WTC11 (cell line): Measurements from ENCODE around the gene ZBTB24. TPM values are rescaled to one million over a fixed set of nuclear protein-coding genes. Genes with fewer than 3 reads are reported as not detected.
A peak's percentile ranks its signal among the peaks of the same experiment; 100 is the strongest.

Experiments
- ATAC-seq: fragments of 200-7000 bp; cut with Tn5 transposase; 2 replicates; pipeline ENCODE4 v1.10.0; 2021; ENCODE audit warnings: mild to moderate bottlenecking, moderate library complexity
- CTCF ChIA-PET: fragments of 300-600 bp; sonication (Branson Sonifier 250); formaldehyde crosslinking; loops from one replicate; lab custom pipeline; 2021; ENCODE audit warnings: antibody characterized with exemption; lab: Charles Lee
- POLR2A ChIA-PET: fragments of 350-600 bp; sonication (Branson Sonifier 250); formaldehyde crosslinking; loops from one replicate; lab custom pipeline; 2021; ENCODE audit warnings: antibody characterized with exemption; lab: Charles Lee
- DNase-seq: peaks from one replicate; pipeline ENCODE4 v3.0.0; 2021; ENCODE audit warnings: low spot score
- H3K27ac Mint-ChIP-seq: 2 replicates; pipeline ENCODE4 v1.8.0; 2021; ENCODE audit warnings: mixed read lengths
- H3K27me3 Mint-ChIP-seq: 2 replicates; pipeline ENCODE4 v1.8.0; 2021; ENCODE audit warnings: low read depth, mild to moderate bottlenecking, moderate library complexity, mixed read lengths
- H3K36me3 Mint-ChIP-seq: 2 replicates; pipeline ENCODE4 v1.8.0; 2021; ENCODE audit warnings: mixed read lengths
- H3K4me1 Mint-ChIP-seq: 2 replicates; pipeline ENCODE4 v1.8.0; 2022; ENCODE audit warnings: mixed read lengths
- H3K4me3 Mint-ChIP-seq: 2 replicates; pipeline ENCODE4 v1.8.0; 2021; ENCODE audit warnings: mild to moderate bottlenecking, moderate library complexity, mixed read lengths
- H3K9me3 Mint-ChIP-seq: 2 replicates; pipeline ENCODE4 v1.8.0; 2021; ENCODE audit warnings: mixed read lengths
- ATF1 ChIP-seq: sonication (generic); formaldehyde crosslinking; IDR thresholded peaks from 2 replicates; pipeline ENCODE4 v1.8.1; 2023; ENCODE audit warnings: mild to moderate bottlenecking, moderate library complexity, missing genetic modification reagents
- CREB1 ChIP-seq: sonication (generic); formaldehyde crosslinking; IDR thresholded peaks from 2 replicates; pipeline ENCODE4 v1.8.0; 2023; ENCODE audit warnings: mild to moderate bottlenecking, missing genetic modification reagents
- EMX1 ChIP-seq: fragments of 250-450 bp; sonication (Bioruptor Pico); IDR thresholded peaks from 2 replicates; pipeline ENCODE4 v1.8.0; 2021; ENCODE audit warnings: mild to moderate bottlenecking
- ERG ChIP-seq: fragments of 250-450 bp; sonication (Bioruptor Pico); IDR thresholded peaks from 2 replicates; pipeline ENCODE4 v1.8.0; 2021; ENCODE audit warnings: mild to moderate bottlenecking
- ETV6 ChIP-seq: sonication (generic); formaldehyde crosslinking; IDR thresholded peaks from 2 replicates; pipeline ENCODE4 v1.8.1; 2022; ENCODE audit warnings: mild to moderate bottlenecking, missing genetic modification reagents
- FOXP1 ChIP-seq: sonication (generic); formaldehyde crosslinking; IDR thresholded peaks from 2 replicates; pipeline ENCODE4 v1.8.0; 2022; ENCODE audit warnings: missing genetic modification reagents, mild to moderate bottlenecking, moderate library complexity, borderline replicate concordance
- HMGXB4 ChIP-seq: sonication (generic); formaldehyde crosslinking; IDR thresholded peaks from 2 replicates; pipeline ENCODE4 v1.8.1; 2023; ENCODE audit warnings: mild to moderate bottlenecking, moderate library complexity, missing genetic modification reagents
- JAZF1 ChIP-seq: fragments of 250-450 bp; sonication (Bioruptor Pico); IDR thresholded peaks from 2 replicates; pipeline ENCODE4 v1.9.0; 2021; ENCODE audit warnings: moderate library complexity, mild to moderate bottlenecking, inconsistent platforms
- NFATC4 ChIP-seq: fragments of 250-450 bp; sonication (Bioruptor Pico); IDR thresholded peaks from 2 replicates; pipeline ENCODE4 v1.9.0; 2021; ENCODE audit warnings: mild to moderate bottlenecking
- NFE2L1 ChIP-seq: sonication (generic); formaldehyde crosslinking; IDR thresholded peaks from 2 replicates; pipeline ENCODE4 v1.8.1; 2023; ENCODE audit warnings: missing genetic modification reagents
- RELA ChIP-seq: sonication (generic); formaldehyde crosslinking; IDR thresholded peaks from 2 replicates; pipeline ENCODE4 v1.8.1; 2022; ENCODE audit warnings: missing genetic modification reagents, mild to moderate bottlenecking, borderline replicate concordance
- ZBTB21 ChIP-seq: sonication (generic); formaldehyde crosslinking; IDR thresholded peaks from 2 replicates; pipeline ENCODE4 v1.8.1; 2023; ENCODE audit warnings: mild to moderate bottlenecking, missing genetic modification reagents, borderline replicate concordance
- ZNF121 ChIP-seq: sonication (generic); formaldehyde crosslinking; IDR thresholded peaks from 2 replicates; pipeline ENCODE4 v1.8.0; 2023; ENCODE audit warnings: missing genetic modification reagents
- ZNF219 ChIP-seq: sonication (generic); formaldehyde crosslinking; IDR thresholded peaks from 2 replicates; pipeline ENCODE4 v1.8.0; 2023; ENCODE audit warnings: missing genetic modification reagents, mild to moderate bottlenecking, borderline replicate concordance
- ZNF317 ChIP-seq: sonication (generic); formaldehyde crosslinking; IDR thresholded peaks from 2 replicates; pipeline ENCODE4 v1.8.1; 2023; ENCODE audit warnings: low read depth, mild to moderate bottlenecking, moderate library complexity, missing genetic modification reagents, borderline replicate concordance
- ZNF532 ChIP-seq: fragments of 250-450 bp; sonication (Bioruptor Pico); IDR thresholded peaks from 2 replicates; pipeline ENCODE4 v1.9.0; 2021; ENCODE audit warnings: mild to moderate bottlenecking, borderline replicate concordance
- ZSCAN18 ChIP-seq: fragments of 250-450 bp; sonication (Bioruptor Pico); IDR thresholded peaks from 2 replicates; pipeline ENCODE4 v2.1.2; 2022; ENCODE audit warnings: mild to moderate bottlenecking, moderate library complexity
- total RNA-seq: library from RNA; stranded (reverse); gene quantifications from 3 replicates; pipeline ENCODE4 v1.2.3, GENCODE V29; 2021
- TF ChIP-seq, protein P1 (sequence below): sonication (generic); formaldehyde crosslinking; IDR thresholded peaks from 2 replicates; pipeline ENCODE4 v1.8.1; 2022; ENCODE audit warnings: mild to moderate bottlenecking, moderate library complexity, missing genetic modification reagents
- TF ChIP-seq, protein P2 (sequence below): sonication (generic); formaldehyde crosslinking; IDR thresholded peaks from 2 replicates; pipeline ENCODE4 v1.8.0; 2023; ENCODE audit warnings: mild to moderate bottlenecking, missing genetic modification reagents

The ZBTB24 gene
- total RNA-seq, 1 experiment from 2014 or later = 14.7 TPM

- TF ChIP-seq JAZF1 (no peak), ZNF121 (CRISPR knock-in tag) (no peak)
These were observed 10.8 kb upstream of the ZBTB24 start (continued) for GRCh38 chr6:109493865-109494264.

DNA sequence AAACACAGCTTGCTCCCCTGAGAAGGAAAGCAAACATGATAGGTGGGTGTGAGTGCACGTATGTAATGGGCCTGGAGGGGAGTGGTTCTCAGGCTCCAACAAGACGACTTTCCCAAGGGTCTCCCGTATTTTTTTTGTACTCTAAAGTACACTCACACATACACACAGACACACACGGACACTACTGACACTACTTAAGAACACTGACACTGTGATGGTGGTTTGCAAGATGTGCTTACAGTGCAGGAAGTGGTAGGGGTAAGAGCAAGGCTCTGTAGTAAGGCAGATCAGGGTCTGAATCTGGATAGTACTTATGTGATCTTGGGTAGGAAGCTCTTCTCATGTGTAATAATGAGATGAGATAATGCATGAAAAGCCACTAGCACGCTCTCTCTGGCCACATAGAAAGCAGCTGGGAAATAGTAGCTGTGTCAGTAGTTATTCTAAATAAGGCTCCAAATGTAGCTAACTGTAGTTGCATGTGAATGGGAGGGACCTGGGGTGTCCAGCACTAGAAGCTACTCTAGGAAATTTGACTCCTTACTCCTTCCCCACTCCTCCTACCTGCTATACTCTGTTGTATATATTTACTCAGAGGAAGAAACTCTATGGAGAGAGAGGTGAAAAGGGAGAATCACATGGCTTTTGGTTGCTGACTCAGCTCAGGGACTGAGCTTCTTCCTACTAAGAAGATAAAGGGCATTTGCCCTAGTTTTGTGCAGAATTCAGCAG, 8.4 kb upstream of the ZBTB24 start:
- Mint-ChIP-seq H3K27ac (peak overlapping the region; percentile 90), H3K27me3 (no peaks in the 10 kb centered on the region), H3K4me3 (peak overlapping the region; percentile 26), H3K4me1 (peaks cover 52% of the 10 kb centered on the region), H3K9me3 (no peaks in the 10 kb centered on the region), H3K36me3 (no peaks in the 10 kb centered on the region)
- TF ChIP-seq ATF1 (CRISPR knock-in tag) (no peak), CREB1 (CRISPR knock-in tag) (no peak), ZNF532 (CRISPR knock-in tag) (no peak)
- TF ChIP-seq, protein P1, sequence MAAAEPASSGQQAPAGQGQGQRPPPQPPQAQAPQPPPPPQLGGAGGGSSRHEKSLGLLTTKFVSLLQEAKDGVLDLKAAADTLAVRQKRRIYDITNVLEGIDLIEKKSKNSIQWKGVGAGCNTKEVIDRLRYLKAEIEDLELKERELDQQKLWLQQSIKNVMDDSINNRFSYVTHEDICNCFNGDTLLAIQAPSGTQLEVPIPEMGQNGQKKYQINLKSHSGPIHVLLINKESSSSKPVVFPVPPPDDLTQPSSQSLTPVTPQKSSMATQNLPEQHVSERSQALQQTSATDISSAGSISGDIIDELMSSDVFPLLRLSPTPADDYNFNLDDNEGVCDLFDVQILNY (CRISPR knock-in tag) = no peak
- ChIA-PET CTCF (interaction anchor here (0.6 to 2.5 kb wide), 8 partner anchors 9 to 867 kb away, joined by 3 to 10 read pairs (median 5); no protein-coding TSS in a partner anchor), POLR2A (interaction anchor here (0.7 to 1.4 kb wide), 2 partner anchors 15 to 51 kb away, joined by 4 to 5 read pairs; partner anchors contain the start of genes PPIL6 and SMPD2)
- ATAC-seq = peak; percentile 87
- DNase-seq = no peak

DNA sequence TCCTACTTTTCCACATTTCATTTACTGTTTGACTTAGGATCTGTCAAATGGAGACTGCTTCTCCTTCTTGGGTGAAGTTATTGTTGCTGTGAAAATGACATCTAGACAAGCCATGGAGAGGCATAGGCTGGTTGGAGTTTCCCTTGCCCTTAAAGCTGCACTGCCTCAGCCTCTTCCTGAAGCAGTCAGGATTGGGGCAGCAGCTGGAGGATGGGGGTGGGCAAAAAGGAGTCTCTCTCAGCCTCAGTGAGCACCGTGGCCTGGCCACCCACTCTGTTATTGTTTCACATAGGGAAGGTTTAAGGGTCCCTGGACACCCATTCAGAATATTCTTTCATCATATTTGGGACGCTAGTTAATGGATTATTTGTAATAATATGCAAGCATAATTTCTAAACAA, 7.7 kb upstream of the ZBTB24 start:
- CTCF ChIA-PET = interaction anchor here (0.7 to 2.5 kb wide), 6 partner anchors 10 to 868 kb away, joined by 4 to 10 read pairs (median 6); no protein-coding TSS in a partner anchor
- POLR2A ChIA-PET = interaction anchor here (0.7 kb wide), 1 partner anchor 15 kb away, joined by 5 read pairs; no protein-coding TSS in a partner anchor
- Mint-ChIP-seq H3K9me3 (no peaks in the 10 kb centered on the region), H3K36me3 (no peaks in the 10 kb centered on the region), H3K4me1 (peaks cover 47% of the 10 kb centered on the region), H3K4me3 (peak overlapping the region; percentile 18; the same call in 1 of the 2 replicates), H3K27ac (peak overlapping the region; percentile 50; the same call in 1 of the 2 replicates), H3K27me3 (no peaks in the 10 kb centered on the region)
- ATAC-seq (peak; percentile 47), DNase-seq (no peak)
- no peak for TF ChIP-seq ZBTB21 (CRISPR knock-in tag)
- TF ChIP-seq NFE2L1 (CRISPR knock-in tag) = no peak
- TF ChIP-seq ETV6 (CRISPR knock-in tag) = no peak
- no peak for TF ChIP-seq ZNF219 (CRISPR knock-in tag)
- no peak for TF ChIP-seq RELA (CRISPR knock-in tag)
- no peak for TF ChIP-seq FOXP1 (CRISPR knock-in tag)
- TF ChIP-seq ZSCAN18 (CRISPR knock-in tag) = no peak
- TF ChIP-seq EMX1 (CRISPR knock-in tag) = no peak
- TF ChIP-seq, protein P2, sequence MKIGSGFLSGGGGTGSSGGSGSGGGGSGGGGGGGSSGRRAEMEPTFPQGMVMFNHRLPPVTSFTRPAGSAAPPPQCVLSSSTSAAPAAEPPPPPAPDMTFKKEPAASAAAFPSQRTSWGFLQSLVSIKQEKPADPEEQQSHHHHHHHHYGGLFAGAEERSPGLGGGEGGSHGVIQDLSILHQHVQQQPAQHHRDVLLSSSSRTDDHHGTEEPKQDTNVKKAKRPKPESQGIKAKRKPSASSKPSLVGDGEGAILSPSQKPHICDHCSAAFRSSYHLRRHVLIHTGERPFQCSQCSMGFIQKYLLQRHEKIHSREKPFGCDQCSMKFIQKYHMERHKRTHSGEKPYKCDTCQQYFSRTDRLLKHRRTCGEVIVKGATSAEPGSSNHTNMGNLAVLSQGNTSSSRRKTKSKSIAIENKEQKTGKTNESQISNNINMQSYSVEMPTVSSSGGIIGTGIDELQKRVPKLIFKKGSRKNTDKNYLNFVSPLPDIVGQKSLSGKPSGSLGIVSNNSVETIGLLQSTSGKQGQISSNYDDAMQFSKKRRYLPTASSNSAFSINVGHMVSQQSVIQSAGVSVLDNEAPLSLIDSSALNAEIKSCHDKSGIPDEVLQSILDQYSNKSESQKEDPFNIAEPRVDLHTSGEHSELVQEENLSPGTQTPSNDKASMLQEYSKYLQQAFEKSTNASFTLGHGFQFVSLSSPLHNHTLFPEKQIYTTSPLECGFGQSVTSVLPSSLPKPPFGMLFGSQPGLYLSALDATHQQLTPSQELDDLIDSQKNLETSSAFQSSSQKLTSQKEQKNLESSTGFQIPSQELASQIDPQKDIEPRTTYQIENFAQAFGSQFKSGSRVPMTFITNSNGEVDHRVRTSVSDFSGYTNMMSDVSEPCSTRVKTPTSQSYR = no peak
- no peak for TF ChIP-seq ERG
- no peak for TF ChIP-seq ZNF317 (CRISPR knock-in tag)
- no peak for TF ChIP-seq JAZF1
- TF ChIP-seq HMGXB4 (CRISPR knock-in tag) = no peak
- no peak for TF ChIP-seq NFATC4 (CRISPR knock-in tag)
